ENCODE measurements around the gene MILR1. TPM values are rescaled to one million over a fixed set of nuclear protein-coding genes. Genes with fewer than 3 reads are reported as not detected.
A peak's percentile ranks its signal among the peaks of the same experiment; 100 is the strongest.
"Not testable (repeated sequence)": the region's sequence is repeated elsewhere in the genome, so short reads cannot be mapped to it uniquely, and the experiment has no call there.

Gene MILR1
- total RNA-seq, 1 donor from 2014 or later = 3.4 TPM

GRCh38 chr17:64424324-64424849 lies 24.5 kb upstream of the MILR1 start:
- intact Hi-C loops (cut with micrococcal nuclease) = no loop called here
- no peak for ATAC-seq
- DNase-seq = no peak

GRCh38 chr17:64425191-64425590 lies 23.7 kb upstream of the MILR1 start:
- intact Hi-C loops (cut with micrococcal nuclease) = no loop called here
- DNase-seq (no peak), ATAC-seq (no peak)

GRCh38 chr17:64426596-64426995 lies 22.3 kb upstream of the MILR1 start:
- DNase-seq (no peak), ATAC-seq (no peak)
- intact Hi-C loops (cut with micrococcal nuclease) = no loop called here

- DNase-seq = no peak
- intact Hi-C loops (cut with micrococcal nuclease) = no loop called here
Measured at GRCh38 chr17:64428406-64428805, 20.5 kb upstream of the MILR1 start.

GRCh38 chr17:64430036-64430435 lies 18.9 kb upstream of the MILR1 start:
- intact Hi-C loops (cut with micrococcal nuclease) = loop anchor here (10.0 kb wide), 1 partner anchor 55 kb away; no protein-coding TSS in a partner anchor
- ATAC-seq, DNase-seq: not testable (repeated sequence)

More at GRCh38 chr17:64428406-64428805, 20.5 kb upstream of the MILR1 start:
- no peak for ATAC-seq

- intact Hi-C loops (cut with micrococcal nuclease) = loop anchor here (10.0 kb wide), 1 partner anchor 53 kb away; no protein-coding TSS in a partner anchor
- ATAC-seq (no peak), DNase-seq (no peak)
Measured at GRCh38 chr17:64431534-64431933, 17.4 kb upstream of the MILR1 start.

GRCh38 chr17:64437944-64438525 lies 10.9 kb upstream of the MILR1 start:
- intact Hi-C loops (cut with micrococcal nuclease) = loop anchor here (10.0 kb wide), 1 partner anchor 47 kb away; no protein-coding TSS in a partner anchor
- no peak for ATAC-seq
- no peak for DNase-seq

GRCh38 chr17:64439521-64439920 lies 9.4 kb upstream of the MILR1 start:
- ATAC-seq, DNase-seq: not testable (repeated sequence)
- intact Hi-C loops (cut with micrococcal nuclease) = loop anchor here (10.0 kb wide), 1 partner anchor 45 kb away; no protein-coding TSS in a partner anchor

- ATAC-seq = no peak
- intact Hi-C loops (cut with micrococcal nuclease) = loop anchor here (10.0 kb wide), 1 partner anchor 45 kb away; no protein-coding TSS in a partner anchor
- no peak for DNase-seq
Measured at GRCh38 chr17:64439956-64440355, 9.0 kb upstream of the MILR1 start.

- DNase-seq (no peak), ATAC-seq (peak; percentile 87)
- intact Hi-C loops (cut with micrococcal nuclease) = no loop called here
Measured at GRCh38 chr17:64441772-64442540, 7.0 kb upstream of the MILR1 start.

GRCh38 chr17:64442541-64442971 lies 6.4 kb upstream of the MILR1 start:
- DNase-seq (no peak), ATAC-seq (peak; percentile 53)
- intact Hi-C loops (cut with micrococcal nuclease) = no loop called here

- DNase-seq = no peak
- intact Hi-C loops (cut with micrococcal nuclease) = no loop called here
- no peak for ATAC-seq
Measured at GRCh38 chr17:64443086-64443760, 5.7 kb upstream of the MILR1 start.

- ATAC-seq (no peak), DNase-seq (no peak)
- intact Hi-C loops (cut with micrococcal nuclease) = no loop called here
Measured at GRCh38 chr17:64447526-64447925, 1.4 kb upstream of the MILR1 start.

GRCh38 chr17:64449545-64449944 lies 630 bp downstream of the MILR1 start:
- ATAC-seq (peak; percentile 53), DNase-seq (no peak)
- intact Hi-C loops (cut with micrococcal nuclease) = no loop called here

- intact Hi-C loops (cut with micrococcal nuclease) = no loop called here
- ATAC-seq (no peak), DNase-seq (no peak)
Measured at GRCh38 chr17:64455993-64456885, 7.3 kb downstream of the MILR1 start.

- intact Hi-C loops (cut with micrococcal nuclease) = no loop called here
- DNase-seq (no peak), ATAC-seq (no peak)
Measured at GRCh38 chr17:64457156-64457555, 8.2 kb downstream of the MILR1 start.

GRCh38 chr17:64458756-64459155 lies 9.8 kb downstream of the MILR1 start:
- DNase-seq (no peak), ATAC-seq (no peak)
- intact Hi-C loops (cut with micrococcal nuclease) = no loop called here

- DNase-seq (no peak), ATAC-seq (no peak)
- intact Hi-C loops (cut with micrococcal nuclease) = no loop called here
Measured at GRCh38 chr17:64459284-64459747, 10.4 kb downstream of the MILR1 start.

- ATAC-seq; DNase-seq; intact Hi-C loops (cut with micrococcal nuclease): not testable (repeated sequence)
Measured at GRCh38 chr17:64459818-64460217, 10.9 kb downstream of the MILR1 start.

All from left ventricle myocardium superior (tissue), 1 donor.